Measurements from ENCODE around the gene CAMTA1. TPM values are rescaled to one million over a fixed set of nuclear protein-coding genes. Genes with fewer than 3 reads are reported as not detected.

The CAMTA1 gene
- total RNA-seq, 1 donor from 2014 or later = 62.9 TPM

GRCh38 chr1:7103874-7104273 lies 318.6 kb downstream of the CAMTA1 start:
- H3K36me3 ChIP-seq = no peaks in the 10 kb centered on the region
- no peak overlapping the region for H3K27ac ChIP-seq
- no peaks in the 10 kb centered on the region for H3K4me1 ChIP-seq
- intact Hi-C loops (cut with DNase I) = no loop called here
- no peaks in the 10 kb centered on the region for H3K27me3 ChIP-seq
- DNase-seq (ENCODE audit: extremely low spot score in 2 of 2) = no peak
- H3K9me3 ChIP-seq = no peaks in the 10 kb centered on the region
- no peak for TF ChIP-seq CTCF (IDR thresholded peaks at IDR 0.05)
- no peak for TF ChIP-seq POLR2AphosphoS5 (IDR thresholded peaks at IDR 0.05; ENCODE audit: insufficient read depth in 1 of 2, low read depth in 1 of 2)
- TF ChIP-seq POLR2A (IDR thresholded peaks at IDR 0.05) = no peak
- H3K4me3 ChIP-seq = no peak overlapping the region

- Histone ChIP-seq H3K4me1 (no peaks in the 10 kb centered on the region), H3K27ac (no peak overlapping the region), H3K9me3 (no peaks in the 10 kb centered on the region), H3K27me3 (no peaks in the 10 kb centered on the region), H3K4me3 (no peak overlapping the region), H3K36me3 (no peaks in the 10 kb centered on the region)
- DNase-seq (ENCODE audit: extremely low spot score in 2 of 2) = no peak
- intact Hi-C loops (cut with DNase I) = no loop called here
- TF ChIP-seq POLR2A (IDR thresholded peaks at IDR 0.05) (no peak), CTCF (IDR thresholded peaks at IDR 0.05) (no peak), POLR2AphosphoS5 (IDR thresholded peaks at IDR 0.05; ENCODE audit: insufficient read depth in 1 of 2, low read depth in 1 of 2) (no peak)
These were observed 319.1 kb downstream of the CAMTA1 start for GRCh38 chr1:7104339-7104738.

- intact Hi-C loops (cut with DNase I) = no loop called here
- TF ChIP-seq CTCF (IDR thresholded peaks at IDR 0.05) = no peak
- H3K4me3 ChIP-seq = no peak overlapping the region
- no peak overlapping the region for H3K27ac ChIP-seq
- H3K36me3 ChIP-seq = no peaks in the 10 kb centered on the region
- H3K27me3 ChIP-seq = no peaks in the 10 kb centered on the region
- H3K9me3 ChIP-seq = no peaks in the 10 kb centered on the region
- H3K4me1 ChIP-seq = no peaks in the 10 kb centered on the region
- DNase-seq (ENCODE audit: extremely low spot score in 2 of 2) = no peak
These were observed 320.0 kb downstream of the CAMTA1 start for GRCh38 chr1:7105269-7105668.

- Histone ChIP-seq H3K27me3 (no peaks in the 10 kb centered on the region), H3K36me3 (no peaks in the 10 kb centered on the region), H3K4me3 (no peak overlapping the region), H3K27ac (no peak overlapping the region), H3K9me3 (no peaks in the 10 kb centered on the region), H3K4me1 (no peaks in the 10 kb centered on the region)
- intact Hi-C loops (cut with DNase I) = no loop called here
- no peak for DNase-seq (ENCODE audit: extremely low spot score in 2 of 2)
- no peak for TF ChIP-seq POLR2AphosphoS5 (IDR thresholded peaks at IDR 0.05; ENCODE audit: insufficient read depth in 1 of 2, low read depth in 1 of 2)
- TF ChIP-seq POLR2A (IDR thresholded peaks at IDR 0.05) = no peak
- TF ChIP-seq CTCF (IDR thresholded peaks at IDR 0.05) = no peak
These were observed 321.3 kb downstream of the CAMTA1 start for GRCh38 chr1:7106442-7107108.

- H3K9me3 ChIP-seq = no peaks in the 10 kb centered on the region
- intact Hi-C loops (cut with DNase I) = no loop called here
- no peak for DNase-seq (ENCODE audit: extremely low spot score in 2 of 2)
- no peaks in the 10 kb centered on the region for H3K36me3 ChIP-seq
- no peaks in the 10 kb centered on the region for H3K4me1 ChIP-seq
- TF ChIP-seq POLR2AphosphoS5 (IDR thresholded peaks at IDR 0.05; ENCODE audit: insufficient read depth in 1 of 2, low read depth in 1 of 2) (no peak), CTCF (IDR thresholded peaks at IDR 0.05) (no peak)
- H3K4me3 ChIP-seq = no peak overlapping the region
- H3K27ac ChIP-seq = no peak overlapping the region
- H3K27me3 ChIP-seq = no peaks in the 10 kb centered on the region
These were observed 322.0 kb downstream of the CAMTA1 start for GRCh38 chr1:7107109-7107830.
